AG09319 (cell line): Measurements from ENCODE around the gene PPP1R12A.
"Not testable (repeated sequence)": the region's sequence is repeated elsewhere in the genome, so short reads cannot be mapped to it uniquely, and the experiment has no call there.

Experiments used
- DNase-seq: peaks from one replicate; pipeline ENCODE4 v3.0.0-alpha.2; 2010; ENCODE audit warnings: low read depth; ENCODE audit errors: extremely low read depth
- TF ChIP-seq, protein P1 (sequence below): IDR thresholded peaks from 2 replicates; pipeline ENCODE4 v1.5.1; 2011; ENCODE audit warnings: low read depth, mild to moderate bottlenecking, inconsistent platforms, low read length, moderate library complexity

PPP1R12A gene

GRCh38 chr12:79830440-79830839 lies 104.5 kb downstream of the PPP1R12A start:
- no peak for DNase-seq
- TF ChIP-seq, protein P1, sequence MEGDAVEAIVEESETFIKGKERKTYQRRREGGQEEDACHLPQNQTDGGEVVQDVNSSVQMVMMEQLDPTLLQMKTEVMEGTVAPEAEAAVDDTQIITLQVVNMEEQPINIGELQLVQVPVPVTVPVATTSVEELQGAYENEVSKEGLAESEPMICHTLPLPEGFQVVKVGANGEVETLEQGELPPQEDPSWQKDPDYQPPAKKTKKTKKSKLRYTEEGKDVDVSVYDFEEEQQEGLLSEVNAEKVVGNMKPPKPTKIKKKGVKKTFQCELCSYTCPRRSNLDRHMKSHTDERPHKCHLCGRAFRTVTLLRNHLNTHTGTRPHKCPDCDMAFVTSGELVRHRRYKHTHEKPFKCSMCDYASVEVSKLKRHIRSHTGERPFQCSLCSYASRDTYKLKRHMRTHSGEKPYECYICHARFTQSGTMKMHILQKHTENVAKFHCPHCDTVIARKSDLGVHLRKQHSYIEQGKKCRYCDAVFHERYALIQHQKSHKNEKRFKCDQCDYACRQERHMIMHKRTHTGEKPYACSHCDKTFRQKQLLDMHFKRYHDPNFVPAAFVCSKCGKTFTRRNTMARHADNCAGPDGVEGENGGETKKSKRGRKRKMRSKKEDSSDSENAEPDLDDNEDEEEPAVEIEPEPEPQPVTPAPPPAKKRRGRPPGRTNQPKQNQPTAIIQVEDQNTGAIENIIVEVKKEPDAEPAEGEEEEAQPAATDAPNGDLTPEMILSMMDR = no peak

DNA sequence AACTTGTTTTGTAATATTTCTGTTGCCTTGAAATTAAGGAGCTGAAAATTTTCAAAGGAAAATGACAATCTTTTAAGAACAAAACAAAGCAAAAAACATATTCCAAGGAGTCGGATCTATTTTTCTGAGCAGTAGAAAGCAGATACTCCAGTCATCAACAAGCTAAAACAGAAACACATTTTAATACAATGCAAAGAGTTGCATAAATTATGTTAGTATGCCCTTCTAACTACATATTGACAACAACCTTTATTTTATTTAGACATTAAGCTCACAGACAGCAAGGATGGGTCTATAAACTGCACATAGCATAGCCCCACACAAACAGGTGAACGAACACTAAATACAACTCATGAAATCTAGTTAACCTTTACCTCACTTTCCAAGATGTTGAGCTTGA lies 106.0 kb downstream of the PPP1R12A start:
- TF ChIP-seq, protein P1 = no peak
- no peak for DNase-seq

- TF ChIP-seq, protein P1 = no peak
- DNase-seq = no peak
Measured at GRCh38 chr12:79827484-79827883, 107.4 kb downstream of the PPP1R12A start.

DNA sequence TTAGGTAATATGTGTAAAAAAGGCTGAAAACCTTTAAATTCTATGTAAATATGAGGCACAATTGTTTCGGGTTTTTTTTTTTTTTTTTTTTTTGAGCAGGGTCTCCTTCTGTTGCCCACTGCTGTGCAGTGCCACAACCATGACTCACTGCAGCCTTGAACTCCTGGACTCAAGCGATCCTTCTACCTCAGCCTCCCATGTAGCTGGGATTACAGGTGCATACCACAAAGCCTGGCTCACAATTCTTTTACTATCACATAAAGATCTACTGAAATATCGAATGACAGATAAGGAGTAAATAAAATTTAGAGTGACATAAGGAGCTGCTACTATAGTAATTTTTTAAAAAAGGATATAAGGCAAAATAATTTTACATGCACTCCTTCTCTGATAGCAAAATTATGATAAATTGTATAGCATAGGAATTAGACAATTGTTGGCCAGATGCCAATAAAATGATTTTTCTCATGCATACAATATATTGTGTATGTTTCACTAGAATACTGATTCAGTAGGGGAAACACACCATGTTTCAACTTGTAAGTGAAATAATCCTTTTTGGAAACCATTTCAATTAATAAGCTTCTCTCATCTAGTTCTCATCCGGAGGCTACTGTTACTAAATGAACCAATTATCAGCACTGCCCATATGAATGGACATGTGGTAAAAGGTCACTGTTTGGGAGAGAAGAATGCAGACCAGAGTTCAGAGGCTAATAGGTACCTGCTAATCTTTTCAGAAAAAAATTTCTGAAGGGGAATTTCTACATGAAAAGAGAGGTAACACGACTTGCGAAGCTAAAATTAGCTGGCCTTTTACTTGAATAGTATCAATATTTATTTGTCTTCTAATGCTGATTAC lies 108.4 kb downstream of the PPP1R12A start:
- no peak for DNase-seq
- TF ChIP-seq, protein P1 = no peak

DNA sequence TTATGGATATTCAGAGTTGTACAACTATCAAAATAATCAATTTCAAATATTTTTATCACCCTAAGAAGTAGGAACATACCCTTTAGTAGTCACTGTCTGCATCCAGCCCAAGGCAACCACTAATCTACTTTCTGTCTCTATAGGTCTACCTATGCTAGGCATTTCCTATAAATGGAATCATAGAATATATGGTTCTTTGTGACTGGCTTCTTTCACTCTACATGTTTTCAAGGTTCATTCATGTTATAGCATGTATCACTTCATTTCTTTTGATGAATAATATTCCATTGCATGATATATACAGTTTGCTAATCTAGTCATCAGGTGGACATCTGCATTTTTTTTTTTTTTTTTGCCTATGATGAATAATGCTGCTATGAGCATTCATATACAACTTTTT lies 112.4 kb downstream of the PPP1R12A start:
- no peak for DNase-seq
- TF ChIP-seq, protein P1 = no peak

DNA sequence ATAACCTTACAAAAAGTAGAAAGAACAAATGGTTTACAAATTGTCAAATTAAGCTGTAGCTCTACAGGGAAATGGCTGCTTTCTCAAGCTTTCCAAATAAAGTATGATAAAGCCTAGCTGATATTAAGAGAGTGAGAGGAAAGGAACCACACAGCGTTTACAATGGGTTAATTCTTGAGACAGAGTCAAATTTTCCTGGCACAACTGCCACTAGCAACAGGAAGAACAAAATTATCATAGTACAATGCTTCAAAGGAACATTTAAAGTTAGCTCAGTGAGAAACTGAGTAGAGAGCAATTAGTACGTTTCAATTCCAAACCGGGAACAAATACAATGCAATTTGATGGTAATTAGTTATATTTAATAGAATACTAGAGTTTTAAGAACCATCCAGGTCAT lies 116.0 kb downstream of the PPP1R12A start:
- no peak for DNase-seq
- TF ChIP-seq, protein P1 = no peak

GRCh38 chr12:79784366-79785065 lies 150.4 kb downstream of the PPP1R12A start:
- DNase-seq = not testable (repeated sequence)
